Fibroblast of lung (primary cell): Measurements from ENCODE around the gene INSC.

Source experiments
- EZH2 ChIP-seq: IDR thresholded peaks from 2 replicates; pipeline ENCODE4 v1.5.1; 2012; ENCODE audit warnings: low read length, control low read depth, mild to moderate bottlenecking; ENCODE audit errors: missing control alignments
- TF ChIP-seq, protein P1 (sequence below), 2 donors: IDR thresholded peaks in 1 of 2; conservative IDR thresholded peaks in 1 of 2; 1 replicate in 1 of 2; 2 replicates in 1 of 2; pipeline ENCODE4 v1.5.1; 2011 to 2012; ENCODE audit warnings: low read length in 2 of 2, control low read depth in 1 of 2, inconsistent platforms in 1 of 2, low read depth in 1 of 2, mild to moderate bottlenecking in 1 of 2

GRCh38 chr11:15229069-15229468 lies 114.3 kb downstream of the INSC start:
- TF ChIP-seq, protein P1, sequence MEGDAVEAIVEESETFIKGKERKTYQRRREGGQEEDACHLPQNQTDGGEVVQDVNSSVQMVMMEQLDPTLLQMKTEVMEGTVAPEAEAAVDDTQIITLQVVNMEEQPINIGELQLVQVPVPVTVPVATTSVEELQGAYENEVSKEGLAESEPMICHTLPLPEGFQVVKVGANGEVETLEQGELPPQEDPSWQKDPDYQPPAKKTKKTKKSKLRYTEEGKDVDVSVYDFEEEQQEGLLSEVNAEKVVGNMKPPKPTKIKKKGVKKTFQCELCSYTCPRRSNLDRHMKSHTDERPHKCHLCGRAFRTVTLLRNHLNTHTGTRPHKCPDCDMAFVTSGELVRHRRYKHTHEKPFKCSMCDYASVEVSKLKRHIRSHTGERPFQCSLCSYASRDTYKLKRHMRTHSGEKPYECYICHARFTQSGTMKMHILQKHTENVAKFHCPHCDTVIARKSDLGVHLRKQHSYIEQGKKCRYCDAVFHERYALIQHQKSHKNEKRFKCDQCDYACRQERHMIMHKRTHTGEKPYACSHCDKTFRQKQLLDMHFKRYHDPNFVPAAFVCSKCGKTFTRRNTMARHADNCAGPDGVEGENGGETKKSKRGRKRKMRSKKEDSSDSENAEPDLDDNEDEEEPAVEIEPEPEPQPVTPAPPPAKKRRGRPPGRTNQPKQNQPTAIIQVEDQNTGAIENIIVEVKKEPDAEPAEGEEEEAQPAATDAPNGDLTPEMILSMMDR (conservative IDR thresholded peaks at IDR 0.05 in 1 of 2, IDR thresholded peaks at IDR 0.05 in 1 of 2; ENCODE audit: low read depth in 1 of 2, low read length in 2 of 2) = no peak
- no peak for TF ChIP-seq EZH2
